ENCODE measurements around the gene HSD17B3. TPM values are rescaled to one million over a fixed set of nuclear protein-coding genes. Genes with fewer than 3 reads are reported as not detected.

The HSD17B3 gene
- total and polyA plus RNA-seq, 2 of the 13 experiments (the other 11 are each of a cell fraction or from before 2014, with no cell fraction given): 0.12 TPM; not detected in 1

DNA sequence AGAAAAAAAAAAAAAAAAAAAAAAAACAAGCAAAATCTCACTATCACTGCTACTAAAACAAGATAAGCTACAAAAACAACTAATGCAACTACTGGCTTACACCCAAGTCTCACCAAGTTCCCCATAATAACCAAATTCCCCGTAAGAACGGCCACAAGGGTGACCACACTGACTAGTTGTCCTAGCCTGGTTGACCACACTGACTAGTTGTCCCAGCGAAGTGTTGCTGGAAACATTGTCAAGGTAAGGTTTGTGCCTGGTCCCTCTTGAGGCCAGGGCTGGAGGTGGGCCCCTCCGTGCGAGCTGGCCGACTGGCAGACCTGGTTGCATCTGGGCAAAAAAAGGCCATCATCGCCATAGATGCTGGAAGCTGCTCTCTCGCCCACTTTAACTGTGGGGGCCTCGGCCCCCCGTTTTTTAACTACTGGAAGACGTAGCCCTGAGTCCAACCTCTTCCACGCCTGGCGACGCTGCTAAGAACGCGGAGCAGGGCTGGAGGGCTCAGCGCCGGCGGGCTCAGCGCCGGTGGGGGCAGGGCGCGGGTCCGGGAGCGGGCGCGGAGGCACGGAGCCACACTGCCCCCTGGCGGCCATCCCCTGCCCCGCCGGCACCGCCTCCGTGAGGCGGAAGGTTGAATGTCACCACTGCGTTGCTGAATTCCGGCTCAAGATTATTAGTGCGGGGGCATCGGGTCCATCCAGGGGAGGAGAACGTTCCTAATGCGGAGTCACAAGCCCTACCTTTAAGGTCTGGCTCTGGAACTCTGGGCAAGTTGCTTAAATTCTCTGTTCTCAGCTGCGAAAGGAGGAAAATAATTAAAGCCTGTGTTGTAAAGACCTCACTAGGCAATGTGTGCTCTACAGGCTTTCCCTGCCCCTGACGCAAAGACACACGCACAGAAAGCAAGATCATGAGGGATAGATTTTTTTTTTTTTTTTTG, 84.0 kb downstream of the HSD17B3 start (continued):
- TF ChIP-seq, protein P1, sequence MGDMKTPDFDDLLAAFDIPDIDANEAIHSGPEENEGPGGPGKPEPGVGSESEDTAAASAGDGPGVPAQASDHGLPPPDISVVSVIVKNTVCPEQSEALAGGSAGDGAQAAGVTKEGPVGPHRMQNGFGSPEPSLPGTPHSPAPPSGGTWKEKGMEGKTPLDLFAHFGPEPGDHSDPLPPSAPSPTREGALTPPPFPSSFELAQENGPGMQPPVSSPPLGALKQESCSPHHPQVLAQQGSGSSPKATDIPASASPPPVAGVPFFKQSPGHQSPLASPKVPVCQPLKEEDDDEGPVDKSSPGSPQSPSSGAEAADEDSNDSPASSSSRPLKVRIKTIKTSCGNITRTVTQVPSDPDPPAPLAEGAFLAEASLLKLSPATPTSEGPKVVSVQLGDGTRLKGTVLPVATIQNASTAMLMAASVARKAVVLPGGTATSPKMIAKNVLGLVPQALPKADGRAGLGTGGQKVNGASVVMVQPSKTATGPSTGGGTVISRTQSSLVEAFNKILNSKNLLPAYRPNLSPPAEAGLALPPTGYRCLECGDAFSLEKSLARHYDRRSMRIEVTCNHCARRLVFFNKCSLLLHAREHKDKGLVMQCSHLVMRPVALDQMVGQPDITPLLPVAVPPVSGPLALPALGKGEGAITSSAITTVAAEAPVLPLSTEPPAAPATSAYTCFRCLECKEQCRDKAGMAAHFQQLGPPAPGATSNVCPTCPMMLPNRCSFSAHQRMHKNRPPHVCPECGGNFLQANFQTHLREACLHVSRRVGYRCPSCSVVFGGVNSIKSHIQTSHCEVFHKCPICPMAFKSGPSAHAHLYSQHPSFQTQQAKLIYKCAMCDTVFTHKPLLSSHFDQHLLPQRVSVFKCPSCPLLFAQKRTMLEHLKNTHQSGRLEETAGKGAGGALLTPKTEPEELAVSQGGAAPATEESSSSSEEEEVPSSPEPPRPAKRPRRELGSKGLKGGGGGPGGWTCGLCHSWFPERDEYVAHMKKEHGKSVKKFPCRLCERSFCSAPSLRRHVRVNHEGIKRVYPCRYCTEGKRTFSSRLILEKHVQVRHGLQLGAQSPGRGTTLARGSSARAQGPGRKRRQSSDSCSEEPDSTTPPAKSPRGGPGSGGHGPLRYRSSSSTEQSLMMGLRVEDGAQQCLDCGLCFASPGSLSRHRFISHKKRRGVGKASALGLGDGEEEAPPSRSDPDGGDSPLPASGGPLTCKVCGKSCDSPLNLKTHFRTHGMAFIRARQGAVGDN (CRISPR knock-in tag; IDR thresholded peaks at IDR 0.05): peak; percentile 84
- TF ChIP-seq GABPB1 (CRISPR knock-in tag; IDR thresholded peaks at IDR 0.05) (peak; percentile 67; the same call in 1 of the 2 replicates), KLF6 (CRISPR knock-in tag; IDR thresholded peaks at IDR 0.05) (0 out of 2 replicates have a peak, but pooled peaks have one; percentile 33), ZNF598 (CRISPR knock-in tag; IDR thresholded peaks at IDR 0.05; ENCODE audit: borderline replicate concordance) (no peak), NRL (CRISPR knock-in tag; IDR thresholded peaks at IDR 0.05; ENCODE audit: borderline replicate concordance) (no peak), YY1 (IDR thresholded peaks at IDR 0.05; ENCODE audit: insufficient read depth, insufficient replicate concordance, low read depth, low read length) (peak; percentile 61), IKZF1 (IDR thresholded peaks at IDR 0.05) (no peak), ZNF619 (CRISPR knock-in tag; IDR thresholded peaks at IDR 0.05) (0 out of 2 replicates have a peak, but pooled peaks have one; percentile 81), DNMT1 (CRISPR knock-in tag; IDR thresholded peaks at IDR 0.05) (0 out of 2 replicates have a peak, but pooled peaks have one; percentile 39), MTA1 (CRISPR knock-in tag; IDR thresholded peaks at IDR 0.05; ENCODE audit: borderline replicate concordance) (no peak; the same call in 1 of the 2 replicates), RXRA (CRISPR knock-in tag; IDR thresholded peaks at IDR 0.05) (0 out of 2 replicates have a peak, but pooled peaks have one; percentile 18), ZNF766 (CRISPR knock-in tag; IDR thresholded peaks at IDR 0.05; ENCODE audit: borderline replicate concordance) (0 out of 2 replicates have a peak, but pooled peaks have one; percentile 42), ZNF205 (CRISPR knock-in tag; IDR thresholded peaks at IDR 0.05) (0 out of 2 replicates have a peak, but pooled peaks have one; percentile 45), RCOR2 (CRISPR knock-in tag; IDR thresholded peaks at IDR 0.05) (peak; percentile 22; the same call in 1 of the 2 replicates), CBFB (CRISPR knock-in tag; IDR thresholded peaks at IDR 0.05) (no peak)
- TF ChIP-seq, protein P2, sequence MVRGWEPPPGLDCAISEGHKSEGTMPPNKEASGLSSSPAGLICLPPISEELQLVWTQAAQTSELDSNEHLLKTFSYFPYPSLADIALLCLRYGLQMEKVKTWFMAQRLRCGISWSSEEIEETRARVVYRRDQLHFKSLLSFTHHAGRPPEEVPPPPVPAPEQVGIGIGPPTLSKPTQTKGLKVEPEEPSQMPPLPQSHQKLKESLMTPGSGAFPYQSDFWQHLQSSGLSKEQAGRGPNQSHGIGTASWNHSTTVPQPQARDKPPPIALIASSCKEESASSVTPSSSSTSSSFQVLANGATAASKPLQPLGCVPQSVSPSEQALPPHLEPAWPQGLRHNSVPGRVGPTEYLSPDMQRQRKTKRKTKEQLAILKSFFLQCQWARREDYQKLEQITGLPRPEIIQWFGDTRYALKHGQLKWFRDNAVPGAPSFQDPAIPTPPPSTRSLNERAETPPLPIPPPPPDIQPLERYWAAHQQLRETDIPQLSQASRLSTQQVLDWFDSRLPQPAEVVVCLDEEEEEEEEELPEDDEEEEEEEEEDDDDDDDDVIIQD (CRISPR knock-in tag; IDR thresholded peaks at IDR 0.05; ENCODE audit: low read depth): no peak
- TF ChIP-seq, protein P3, sequence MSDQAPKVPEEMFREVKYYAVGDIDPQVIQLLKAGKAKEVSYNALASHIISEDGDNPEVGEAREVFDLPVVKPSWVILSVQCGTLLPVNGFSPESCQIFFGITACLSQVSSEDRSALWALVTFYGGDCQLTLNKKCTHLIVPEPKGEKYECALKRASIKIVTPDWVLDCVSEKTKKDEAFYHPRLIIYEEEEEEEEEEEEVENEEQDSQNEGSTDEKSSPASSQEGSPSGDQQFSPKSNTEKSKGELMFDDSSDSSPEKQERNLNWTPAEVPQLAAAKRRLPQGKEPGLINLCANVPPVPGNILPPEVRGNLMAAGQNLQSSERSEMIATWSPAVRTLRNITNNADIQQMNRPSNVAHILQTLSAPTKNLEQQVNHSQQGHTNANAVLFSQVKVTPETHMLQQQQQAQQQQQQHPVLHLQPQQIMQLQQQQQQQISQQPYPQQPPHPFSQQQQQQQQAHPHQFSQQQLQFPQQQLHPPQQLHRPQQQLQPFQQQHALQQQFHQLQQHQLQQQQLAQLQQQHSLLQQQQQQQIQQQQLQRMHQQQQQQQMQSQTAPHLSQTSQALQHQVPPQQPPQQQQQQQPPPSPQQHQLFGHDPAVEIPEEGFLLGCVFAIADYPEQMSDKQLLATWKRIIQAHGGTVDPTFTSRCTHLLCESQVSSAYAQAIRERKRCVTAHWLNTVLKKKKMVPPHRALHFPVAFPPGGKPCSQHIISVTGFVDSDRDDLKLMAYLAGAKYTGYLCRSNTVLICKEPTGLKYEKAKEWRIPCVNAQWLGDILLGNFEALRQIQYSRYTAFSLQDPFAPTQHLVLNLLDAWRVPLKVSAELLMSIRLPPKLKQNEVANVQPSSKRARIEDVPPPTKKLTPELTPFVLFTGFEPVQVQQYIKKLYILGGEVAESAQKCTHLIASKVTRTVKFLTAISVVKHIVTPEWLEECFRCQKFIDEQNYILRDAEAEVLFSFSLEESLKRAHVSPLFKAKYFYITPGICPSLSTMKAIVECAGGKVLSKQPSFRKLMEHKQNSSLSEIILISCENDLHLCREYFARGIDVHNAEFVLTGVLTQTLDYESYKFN (CRISPR knock-in tag; conservative IDR thresholded peaks at IDR 0.05): peak; percentile 35; the same call in 1 of the 2 replicates

Data from HepG2 (cell line).